GM04503 (cell line): Measurements from ENCODE around the gene PRSS21.

Experiments used
- DNase-seq: peaks from one replicate; pipeline ENCODE4 v3.0.0-alpha.2; 2012; ENCODE audit warnings: low read depth

The PRSS21 gene

DNA sequence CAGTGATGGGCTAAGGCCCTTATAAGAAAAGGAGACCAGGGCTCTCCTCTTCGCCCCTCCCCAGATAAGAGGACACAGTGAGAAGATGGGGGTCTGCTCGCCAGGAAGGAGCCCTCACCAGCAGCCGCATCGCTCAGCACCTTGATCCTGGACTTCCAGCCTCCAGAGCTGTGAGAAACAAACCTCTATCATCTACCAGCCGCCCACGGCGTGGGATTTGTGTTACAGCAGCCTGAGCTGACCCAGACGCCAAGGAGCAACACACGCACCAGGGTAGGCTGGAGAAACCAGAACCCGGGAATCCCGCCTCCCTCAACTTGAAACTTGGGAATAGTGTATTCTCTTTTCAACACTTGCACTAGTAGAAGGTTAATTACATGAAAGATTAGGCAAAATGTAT, 8.9 kb downstream of the PRSS21 start:
- DNase-seq: no peak

DNA sequence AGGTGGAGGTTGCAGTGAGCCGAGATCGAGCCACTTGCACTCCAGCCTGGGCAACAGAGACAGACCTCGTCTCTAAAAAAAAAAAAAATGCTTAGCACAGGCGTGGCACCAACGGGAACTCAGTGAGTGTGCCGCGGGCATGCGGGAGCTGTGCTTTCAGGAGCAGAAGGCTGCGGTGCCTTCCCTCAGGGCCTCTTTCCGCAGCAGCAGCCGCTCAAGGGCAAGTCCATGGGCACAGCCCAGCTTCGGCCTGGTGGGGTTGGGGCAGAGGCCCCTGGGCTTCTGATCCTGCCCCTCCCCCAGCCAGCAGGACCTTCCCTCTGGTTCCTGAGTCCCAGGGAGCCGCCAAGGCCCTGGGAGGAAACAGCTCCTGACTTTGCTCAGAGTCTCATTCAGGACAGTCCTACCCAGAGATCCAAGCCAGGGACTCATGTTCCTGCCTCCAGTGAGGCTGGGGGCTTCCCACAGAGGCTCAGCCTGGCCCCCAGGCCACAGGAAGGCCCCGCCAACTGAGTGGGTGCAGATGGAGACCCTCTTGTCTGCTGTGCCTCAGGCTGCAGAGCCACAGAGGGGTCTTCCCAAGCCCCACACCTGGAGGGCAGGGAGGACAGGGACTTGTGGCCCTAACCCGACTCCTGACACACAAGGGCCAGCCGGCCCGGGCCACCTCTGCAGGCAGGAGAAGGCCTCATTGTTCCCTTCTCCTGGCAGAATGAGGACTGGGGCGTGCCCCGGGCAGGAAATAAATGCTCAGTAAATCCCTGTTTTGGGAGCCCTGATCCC, 9.7 kb downstream of the PRSS21 start:
- DNase-seq: no peak

DNA sequence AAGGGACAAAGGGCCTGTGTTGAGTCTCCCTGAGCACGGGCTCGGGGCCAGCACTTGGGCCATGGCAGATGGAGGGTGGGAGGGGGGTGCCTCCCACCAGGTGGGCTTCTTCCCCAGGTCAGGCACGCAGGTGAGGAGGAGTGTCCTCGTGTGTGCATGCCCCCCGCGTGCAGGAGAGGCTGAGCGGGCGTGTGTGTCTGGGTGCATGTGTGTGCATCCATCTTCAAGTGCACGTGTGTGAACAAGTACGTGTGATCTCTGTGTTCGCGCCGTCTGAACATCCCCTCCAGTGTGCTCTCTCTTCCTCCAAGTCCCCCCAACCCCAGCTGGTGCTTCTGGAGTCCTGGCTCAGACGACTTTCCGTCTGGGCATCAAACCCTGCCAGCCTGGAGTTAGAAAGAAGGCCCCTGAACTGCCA, 10.3 kb downstream of the PRSS21 start:
- no peak for DNase-seq

DNA sequence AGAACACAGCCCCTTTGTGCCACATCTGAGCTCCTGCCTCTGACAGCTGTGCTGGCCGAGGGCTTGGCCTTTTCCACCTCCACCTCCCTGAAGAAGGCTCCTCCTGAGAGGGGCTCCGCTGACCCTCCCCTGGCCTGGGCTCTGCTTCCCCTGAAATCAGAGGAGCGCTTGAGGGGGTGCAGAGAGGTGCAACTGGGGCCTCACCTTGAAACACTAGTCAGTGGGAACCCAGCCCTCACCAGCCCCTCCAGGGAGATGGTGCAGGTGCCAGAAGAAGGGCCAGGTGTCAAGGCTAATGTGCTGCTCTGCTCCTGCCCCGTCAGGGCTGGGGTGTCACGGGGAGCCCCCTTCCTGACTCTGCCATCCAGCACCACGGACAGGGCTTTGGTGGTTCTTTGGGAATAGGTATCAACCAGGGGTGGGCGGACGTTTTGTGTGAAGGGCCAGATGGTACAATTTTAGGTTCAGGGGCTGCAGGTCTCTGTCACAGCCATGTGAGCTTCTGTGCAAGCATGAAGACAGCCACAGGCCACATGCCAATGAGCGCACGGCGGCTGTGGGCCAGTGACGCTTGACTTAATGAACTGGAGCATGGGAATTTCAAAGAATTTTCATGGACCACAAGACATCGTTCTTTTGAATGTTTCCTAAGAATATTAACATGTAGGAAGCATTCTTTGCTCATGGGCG, 10.9 kb downstream of the PRSS21 start:
- no peak for DNase-seq

GRCh38 chr16:2828521-2828840, 11.4 kb downstream of the PRSS21 start:
- DNase-seq: no peak

DNA sequence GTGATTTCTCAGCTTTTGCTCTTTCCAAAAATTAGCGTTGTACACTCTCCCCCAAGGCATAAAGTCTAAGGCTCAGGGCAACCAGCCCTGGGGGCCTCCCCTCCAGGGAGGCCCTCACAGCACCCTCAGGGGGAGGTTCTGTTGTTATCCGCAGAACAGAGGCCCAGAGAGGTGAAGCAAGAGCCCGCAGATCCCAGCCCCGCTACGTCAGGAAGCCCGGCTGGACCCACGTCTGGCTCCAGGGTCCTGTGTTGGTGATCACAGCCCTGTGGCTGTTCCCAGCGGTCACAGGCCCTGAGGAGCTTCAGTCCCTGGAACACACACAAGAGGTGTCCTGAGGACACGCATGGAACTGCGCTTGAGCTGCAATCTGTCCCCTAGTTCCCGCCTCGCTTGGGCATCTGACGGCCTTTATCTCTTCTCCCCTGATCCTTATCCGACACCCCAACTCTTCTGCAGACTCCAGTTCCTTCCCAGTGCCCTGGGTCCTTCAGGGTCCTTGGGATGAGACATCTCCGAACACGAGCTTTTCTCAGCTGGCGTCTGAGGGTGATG, 11.9 kb downstream of the PRSS21 start:
- DNase-seq: no peak

DNA sequence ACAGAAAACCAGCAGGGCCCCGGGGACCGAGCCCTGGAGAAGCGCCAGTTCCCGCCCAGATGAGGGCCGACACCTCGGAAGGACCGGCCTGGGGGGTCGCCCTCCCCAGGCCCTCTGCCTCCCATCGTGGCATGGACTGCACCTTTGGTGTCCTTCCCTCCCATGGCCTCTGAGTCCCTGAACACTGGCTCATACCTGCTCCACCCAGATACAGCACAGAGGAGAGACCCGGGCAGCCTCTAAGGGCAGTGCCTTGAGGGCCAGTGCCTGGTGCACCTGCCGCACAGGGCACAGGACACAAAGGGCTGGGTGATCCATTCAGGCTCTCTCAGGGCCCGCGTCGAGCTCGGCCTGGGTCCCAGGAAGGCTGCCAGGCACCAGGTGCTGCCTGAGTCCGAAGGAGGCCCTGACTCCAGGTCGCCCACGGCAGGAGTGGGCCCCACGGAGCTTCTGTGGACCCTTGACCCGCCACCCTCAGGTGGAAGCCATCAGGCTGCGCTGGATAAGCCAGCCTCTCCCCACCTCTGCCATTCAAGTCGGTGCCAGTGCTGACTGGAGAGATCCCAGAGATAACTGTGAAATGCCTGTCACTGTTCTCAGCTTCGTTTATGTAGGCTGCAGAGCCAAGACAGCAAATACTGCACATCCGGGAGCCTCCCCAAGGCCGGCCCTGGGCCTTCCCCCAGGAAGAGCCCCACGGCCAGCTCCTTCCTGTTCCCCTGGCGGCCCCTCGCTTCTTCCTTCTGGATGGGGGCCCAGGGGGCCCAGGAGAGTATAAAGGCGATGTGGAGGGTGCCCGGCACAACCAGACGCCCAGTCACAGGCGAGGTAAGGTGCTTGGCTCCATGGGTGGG, 12.7 kb downstream of the PRSS21 start, which contains the start of gene ZG16B:
Gene ZG16B, plus strand, starts transcription at position 803 of the 854 bp plus-strand sequence. CDS start 139 bp downstream, outside the sequence.
- DNase-seq: no peak

DNA sequence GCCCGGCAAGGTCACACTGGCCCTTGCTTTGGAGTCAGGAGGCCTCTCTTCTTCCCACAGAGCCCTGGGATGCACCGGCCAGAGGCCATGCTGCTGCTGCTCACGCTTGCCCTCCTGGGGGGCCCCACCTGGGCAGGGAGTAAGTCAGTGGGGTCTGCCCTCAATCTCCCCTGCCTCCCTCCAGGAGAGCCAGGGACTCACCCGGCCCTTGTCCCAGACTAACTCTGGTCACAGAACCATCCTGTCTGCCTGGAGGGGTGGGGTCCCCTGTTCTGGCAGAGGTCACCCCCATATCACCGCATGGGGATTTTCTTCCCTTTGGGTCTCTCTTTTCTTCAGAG, 13.3 kb downstream of the PRSS21 start:
- no peak for DNase-seq

- DNase-seq: no peak
These were observed 14.2 kb downstream of the PRSS21 start for GRCh38 chr16:2831203-2831602.

DNA sequence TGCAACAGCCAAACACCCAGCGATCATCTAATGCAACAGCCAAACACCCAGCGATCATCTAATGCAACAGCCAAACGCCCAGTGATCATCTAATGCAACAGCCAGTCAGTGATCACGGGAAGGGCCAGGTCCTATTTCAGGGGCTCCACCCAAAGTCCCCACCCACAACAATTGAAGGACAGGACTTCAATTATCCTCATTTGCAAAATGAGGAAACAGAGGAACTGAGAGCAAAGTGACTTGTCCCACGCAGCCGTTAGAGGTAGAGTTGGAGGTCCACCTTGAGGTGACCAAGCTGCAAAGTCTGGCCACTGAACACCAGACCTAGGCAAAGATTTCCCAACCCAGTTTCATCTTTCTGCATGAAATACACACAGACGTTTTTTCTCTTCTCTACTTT, 16.7 kb downstream of the PRSS21 start:
- no peak for DNase-seq

DNA sequence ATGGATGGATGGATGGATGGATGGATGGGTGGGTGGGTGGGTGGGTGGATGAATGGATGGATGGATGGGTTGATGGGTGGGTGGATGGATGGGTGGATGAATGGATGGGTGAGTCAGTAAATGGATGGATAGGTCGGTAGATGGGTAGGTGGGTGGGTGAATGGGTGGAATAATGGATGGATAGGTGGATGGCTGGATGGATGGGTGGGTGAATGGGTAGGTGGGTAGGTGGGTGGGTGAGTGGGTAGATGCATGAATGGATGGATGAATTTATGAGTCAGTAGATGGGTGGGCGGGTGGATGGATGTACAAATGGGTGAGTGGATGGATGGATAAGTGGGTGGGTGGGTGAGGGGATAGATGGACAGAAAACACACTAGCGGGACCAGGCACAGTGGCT, 17.9 kb downstream of the PRSS21 start:
- no peak for DNase-seq

DNA sequence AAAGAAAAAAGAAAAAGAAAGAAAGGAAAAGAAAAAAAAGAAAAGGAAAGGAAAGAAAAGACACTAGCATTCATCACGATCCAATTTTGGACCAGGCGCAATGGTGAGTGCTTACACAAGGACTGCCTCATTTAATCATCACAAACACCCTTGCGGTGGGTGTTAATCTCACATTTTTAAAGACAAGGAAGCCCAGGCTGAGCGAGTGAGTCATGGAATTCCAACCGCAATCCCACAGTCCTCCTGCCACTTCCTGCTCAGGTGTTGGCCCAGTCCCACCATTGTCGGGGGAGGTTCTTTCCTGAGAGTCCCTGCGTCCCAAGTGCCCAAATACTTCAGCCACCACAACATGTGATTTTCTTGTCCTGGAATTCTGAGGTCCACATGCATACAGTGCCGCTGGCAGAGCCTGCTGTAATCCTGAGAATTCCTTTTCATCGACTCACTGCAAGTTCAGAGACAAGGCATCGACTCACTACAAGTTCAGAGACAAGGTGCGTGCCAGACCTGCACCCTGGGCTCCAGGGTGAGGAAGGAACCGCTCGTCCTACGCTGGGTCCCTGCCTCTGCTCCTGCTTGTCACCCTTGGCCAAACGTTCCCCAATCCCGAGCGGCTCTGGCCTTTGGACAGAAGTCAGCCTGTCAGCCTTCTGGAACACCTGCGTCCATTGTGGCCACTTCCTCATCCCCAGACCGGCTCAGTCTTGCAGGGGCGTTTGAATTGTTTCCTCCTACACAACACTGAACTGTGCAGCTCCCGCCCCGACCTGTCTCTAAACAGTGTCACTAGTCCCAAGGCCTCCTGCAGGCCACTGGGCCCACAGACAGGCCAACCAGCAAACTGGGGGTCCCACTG, 18.8 kb downstream of the PRSS21 start:
- DNase-seq: peak; percentile 98

GRCh38 chr16:2836646-2837508, 19.8 kb downstream of the PRSS21 start:
- DNase-seq: no peak

DNA sequence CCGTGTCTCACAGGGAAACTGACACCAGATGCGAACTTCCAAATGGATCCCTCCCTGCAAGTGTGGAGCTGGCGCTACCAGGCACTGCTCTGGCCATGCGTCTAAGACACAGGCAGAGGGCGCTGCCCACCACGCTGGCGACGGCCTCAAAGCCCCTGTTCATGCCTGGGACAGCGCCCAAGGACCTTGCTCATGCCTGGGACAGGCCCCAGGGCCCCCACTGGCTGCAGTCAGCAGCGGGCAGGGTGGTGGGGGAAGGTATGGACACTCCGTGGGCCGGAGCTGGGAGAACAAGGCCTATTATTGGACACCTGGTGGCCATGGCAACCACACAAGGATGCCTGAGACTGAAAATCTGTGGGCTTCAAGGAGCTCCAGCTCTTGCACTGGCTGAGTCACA, 21.9 kb downstream of the PRSS21 start:
- DNase-seq: peak; percentile 22

- DNase-seq: no peak
These were observed 22.8 kb downstream of the PRSS21 start for GRCh38 chr16:2839650-2840450.

DNA sequence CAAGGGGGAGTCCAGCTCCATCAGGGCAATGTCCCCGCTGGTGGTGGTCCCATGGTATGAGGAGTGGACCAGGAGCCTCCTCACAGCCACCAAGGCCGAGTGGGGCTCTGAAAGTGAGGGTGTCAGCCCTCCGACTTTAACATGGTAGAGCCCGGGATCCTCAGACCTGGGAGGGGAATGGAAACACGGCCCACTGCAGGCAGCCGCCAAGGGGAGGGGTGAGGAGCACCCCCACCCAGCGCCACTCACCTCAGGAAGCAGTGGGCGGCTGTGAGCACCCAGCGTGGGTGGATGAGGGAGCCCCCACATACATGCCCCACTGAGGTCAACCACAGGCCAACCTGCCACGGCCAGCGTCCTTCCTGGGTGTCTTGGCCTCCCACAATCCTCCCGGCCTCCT, 23.9 kb downstream of the PRSS21 start:
- DNase-seq: no peak

GRCh38 chr16:2841606-2842339, 24.7 kb downstream of the PRSS21 start:
- DNase-seq: no peak

- no peak for DNase-seq
These were observed 25.4 kb downstream of the PRSS21 start for GRCh38 chr16:2842340-2843000.

DNA sequence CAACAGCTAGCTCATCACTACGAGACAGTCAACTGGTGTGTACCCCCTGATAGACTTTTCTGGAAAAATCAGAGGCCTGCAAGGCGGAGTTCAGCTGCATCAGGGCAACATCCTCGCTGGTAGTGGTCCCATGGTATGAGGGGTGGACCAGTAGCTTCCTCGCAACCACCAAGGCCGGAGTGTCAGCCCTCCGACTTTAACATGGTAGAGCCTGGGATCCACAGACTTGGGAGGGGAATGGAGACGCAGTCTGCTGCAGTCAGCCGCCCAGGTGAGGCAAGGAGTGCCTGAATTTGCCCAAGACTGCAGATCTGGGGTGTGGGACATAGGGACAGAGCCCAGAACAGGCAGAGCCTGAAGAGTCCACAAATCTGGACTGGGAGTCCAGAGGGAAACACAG, 26.5 kb downstream of the PRSS21 start:
- DNase-seq: no peak
